ENCODE measurements around the gene COL4A5.

COL4A5 gene

DNA sequence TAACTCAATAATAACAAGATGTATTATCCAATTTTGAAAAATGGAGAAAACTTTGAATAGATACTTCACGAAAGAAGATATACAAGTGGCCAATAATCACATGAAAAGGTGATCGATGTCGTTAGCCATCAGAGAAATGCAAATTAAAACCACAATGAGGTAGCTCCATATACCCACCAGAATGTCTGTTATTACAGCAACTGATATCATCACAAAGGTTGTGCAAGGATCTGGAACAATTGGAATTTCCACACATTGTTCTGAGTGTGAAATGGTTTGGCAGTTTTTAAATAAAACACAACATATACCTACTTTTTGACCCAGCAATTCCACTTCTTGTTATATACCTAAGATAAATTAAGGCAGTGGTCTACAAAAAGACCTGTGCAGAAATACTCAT, 225.1 kb downstream of the COL4A5 start:
- no peak for DNase-seq

DNA sequence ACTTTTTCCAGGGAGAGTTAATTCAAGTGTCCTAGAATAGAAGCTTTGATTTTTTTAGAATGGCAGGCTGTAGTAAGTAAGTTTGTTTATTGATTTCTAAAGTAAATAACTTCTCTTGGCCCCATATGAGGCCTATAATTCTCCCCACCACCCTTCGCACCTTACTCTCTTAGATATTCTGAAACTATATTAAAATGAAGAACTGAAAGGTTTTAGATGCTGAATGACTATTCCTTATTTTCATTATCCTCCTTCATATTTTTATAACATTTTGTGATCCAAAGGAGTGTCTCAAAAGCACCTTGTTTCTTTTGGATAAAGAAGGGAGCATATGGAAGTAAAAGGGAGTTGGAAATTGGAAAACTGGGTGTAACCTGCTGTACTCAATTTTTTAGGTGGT, 226.5 kb downstream of the COL4A5 start:
- no peak for DNase-seq

DNA sequence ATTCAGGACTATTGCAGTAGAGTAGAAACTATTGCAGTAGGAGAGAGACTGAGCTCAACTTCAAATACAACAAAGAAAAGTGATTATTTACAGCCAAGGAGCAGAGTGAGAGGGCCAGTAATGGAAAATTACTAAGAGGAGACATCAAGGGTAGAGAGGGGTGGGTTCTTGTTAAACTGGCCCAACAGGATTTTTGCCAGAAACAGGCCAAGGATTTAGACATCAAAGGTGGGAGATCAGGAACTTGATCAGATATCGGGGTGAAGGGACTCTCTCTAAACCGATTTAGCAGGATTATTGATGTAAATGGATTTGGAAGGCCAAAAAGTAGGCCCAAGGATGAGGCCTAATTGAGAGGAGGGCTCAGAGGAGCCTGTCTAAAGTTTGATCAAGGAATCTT, 231.9 kb downstream of the COL4A5 start:
- DNase-seq, result no peak

DNA sequence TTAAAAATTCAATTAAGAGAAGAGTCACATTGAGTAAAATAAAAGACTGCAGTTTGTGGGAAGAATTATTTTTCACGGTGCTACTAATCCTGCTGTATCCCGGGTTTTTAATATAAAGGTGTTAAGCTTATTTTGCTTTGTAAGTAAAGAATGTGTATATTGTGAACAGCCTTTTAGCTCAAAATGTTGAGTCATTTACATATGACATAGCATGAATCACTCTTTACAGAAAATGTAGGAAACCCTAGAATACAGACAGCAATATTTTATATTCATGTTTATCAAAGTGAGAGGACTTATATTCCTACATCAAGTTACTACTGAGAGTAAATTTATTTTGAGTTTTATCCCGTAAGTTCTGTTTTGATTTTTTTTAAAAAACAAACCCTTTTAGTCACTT, 257.1 kb downstream of the COL4A5 start:
- no peak for DNase-seq

DNA sequence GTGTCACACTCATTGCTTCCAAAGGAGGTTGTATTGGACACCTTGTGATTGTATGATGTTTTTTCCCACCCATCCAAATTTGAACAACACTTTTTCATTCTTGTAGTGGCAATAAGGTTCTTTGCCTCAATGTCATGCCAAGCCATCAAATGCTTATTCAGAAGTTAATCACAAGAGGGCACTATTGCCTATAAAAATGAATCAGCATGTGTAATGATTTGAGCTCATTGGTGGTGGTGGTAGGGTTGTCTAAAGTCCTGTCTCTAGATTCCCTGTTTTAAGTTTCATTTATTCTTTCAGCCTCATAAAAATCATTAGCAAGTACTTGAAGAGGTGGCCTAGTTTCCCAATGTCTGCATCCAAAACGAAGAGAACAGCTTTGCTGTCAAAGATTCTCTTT, 259.7 kb downstream of the COL4A5 start:
- no peak for DNase-seq

DNA sequence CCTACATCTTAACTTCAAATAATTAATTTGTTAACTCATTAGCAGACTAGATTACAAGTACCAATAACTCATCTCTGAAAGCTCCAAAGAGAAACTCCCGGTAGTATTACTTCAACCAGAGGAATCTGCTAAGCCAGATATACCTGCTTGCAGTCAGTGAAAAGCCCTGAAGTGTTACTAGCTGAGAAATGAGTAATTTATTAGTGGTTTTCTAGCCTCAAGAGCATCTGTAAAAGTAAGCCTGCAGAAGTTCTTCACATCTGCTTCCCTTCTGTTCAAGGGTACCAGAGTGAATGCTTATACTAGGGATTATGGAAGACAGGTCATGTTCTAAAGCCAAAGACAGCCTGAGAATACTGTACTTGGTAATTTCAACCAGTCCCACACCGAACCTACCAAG, 262.0 kb downstream of the COL4A5 start:
- no peak for DNase-seq

DNA sequence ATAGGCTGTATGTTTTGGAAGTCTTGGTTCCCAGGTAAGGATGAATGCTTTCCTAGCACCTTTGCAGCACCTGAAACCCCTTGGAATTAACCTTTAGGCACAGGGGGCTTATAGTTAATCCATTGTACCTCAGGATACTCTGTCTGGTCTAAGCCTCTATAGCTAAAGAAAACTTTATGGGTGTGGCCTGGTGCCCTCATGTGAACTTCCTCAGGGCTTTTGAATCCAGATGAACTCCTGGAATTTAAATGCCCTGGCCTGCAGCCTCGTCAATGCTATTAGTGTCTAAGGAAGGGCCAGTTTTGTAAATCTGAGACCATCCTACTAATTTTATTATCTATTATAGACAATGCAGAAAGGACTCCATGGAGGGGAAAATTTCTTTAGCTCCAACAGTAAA, 262.9 kb downstream of the COL4A5 start:
- DNase-seq, result no peak

DNA sequence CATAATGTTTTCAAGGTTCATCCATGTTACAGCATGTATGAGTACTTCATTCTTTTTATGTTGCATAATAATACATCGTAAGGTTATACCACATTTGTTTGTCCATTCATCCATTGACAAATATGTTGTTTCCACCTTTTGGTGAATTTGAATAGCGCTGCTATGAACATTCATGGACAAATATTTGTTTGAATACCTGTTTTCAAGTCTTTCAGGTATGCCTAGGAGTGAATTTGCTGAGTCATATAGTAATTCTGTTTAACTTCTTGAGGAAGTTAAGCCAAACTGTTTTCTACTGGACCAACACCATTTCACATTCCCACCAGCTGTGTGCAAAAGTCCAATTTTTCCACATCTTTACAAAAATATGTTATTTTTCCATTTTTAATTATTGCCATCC, 265.2 kb downstream of the COL4A5 start:
- DNase-seq, result no peak

DNA sequence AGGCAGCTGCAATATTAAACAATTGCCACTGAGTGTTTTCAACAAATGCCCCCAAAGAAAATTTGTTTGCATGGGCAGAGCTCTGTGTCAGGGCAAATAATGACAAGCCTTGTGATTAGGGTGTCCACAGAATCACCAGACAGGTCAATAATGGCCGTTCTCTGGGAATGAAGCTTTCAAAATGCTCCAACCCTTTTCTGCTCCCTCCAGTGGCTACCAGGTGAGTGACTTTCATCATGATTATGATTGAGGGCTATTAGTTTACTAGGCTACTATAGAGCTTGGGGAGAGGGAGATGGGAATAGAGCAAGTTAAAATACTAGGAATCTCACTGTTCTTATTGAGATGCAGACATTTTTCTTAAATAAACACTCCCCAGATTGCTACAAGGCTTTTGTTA, 273.2 kb downstream of the COL4A5 start:
- no peak for DNase-seq

DNA sequence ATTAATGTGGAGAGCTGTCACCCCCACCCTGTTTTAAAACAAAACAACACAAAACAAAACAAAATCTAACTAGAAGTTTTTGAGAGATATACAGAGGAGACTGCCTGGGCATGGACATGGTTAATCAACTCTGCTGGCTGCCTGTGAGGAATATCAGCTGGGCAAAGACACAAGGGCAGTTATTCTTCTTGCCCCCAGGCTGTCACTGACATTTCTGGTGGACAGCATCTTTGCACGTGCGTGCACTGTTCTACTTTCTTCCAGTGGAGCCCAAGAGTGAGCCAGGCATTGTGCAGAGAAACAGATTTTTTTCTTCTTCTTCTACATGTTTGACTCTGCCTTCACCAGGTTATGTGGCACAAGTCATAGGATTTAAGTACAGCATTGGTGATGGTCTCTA, 282.9 kb downstream of the COL4A5 start:
- DNase-seq, result no peak

DNA sequence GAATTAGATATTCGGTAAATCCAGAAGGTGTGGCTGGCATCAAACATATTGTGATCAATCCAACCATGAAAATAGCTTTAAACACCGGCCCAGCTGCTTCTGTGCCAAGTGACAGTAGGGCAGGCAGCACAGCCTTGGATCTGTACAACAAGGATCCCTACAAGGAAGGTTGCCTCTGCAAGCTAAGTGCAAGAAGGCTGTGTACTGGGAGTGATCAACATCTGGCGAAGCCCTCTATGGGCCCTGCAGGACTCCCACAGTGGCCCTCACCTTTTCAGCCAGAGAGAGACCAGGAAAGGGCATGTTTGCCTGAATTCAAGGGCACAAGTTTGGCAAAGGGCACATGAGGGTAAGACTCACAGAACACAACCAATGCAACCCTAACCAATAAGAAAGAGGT, 287.1 kb downstream of the COL4A5 start:
- DNase-seq, result no peak

DNA sequence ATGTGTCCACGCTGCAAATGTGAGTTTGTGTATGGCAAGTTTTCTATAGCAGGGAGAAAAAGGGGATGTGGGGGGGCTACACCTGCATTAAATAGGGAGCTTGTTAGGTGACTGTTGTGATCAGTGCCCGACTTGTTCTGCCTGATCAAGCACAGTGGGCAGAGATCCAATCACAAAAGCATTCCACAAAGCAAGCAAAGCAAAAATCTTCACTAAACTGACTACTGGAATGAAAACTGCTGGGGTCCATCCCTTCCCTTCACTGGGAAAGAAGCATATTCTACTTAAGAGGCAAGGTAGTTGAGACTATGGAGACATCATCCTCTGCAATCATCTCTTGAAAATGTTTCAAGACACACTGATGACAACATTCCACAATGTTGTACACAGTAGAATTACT, 291.5 kb downstream of the COL4A5 start:
- no peak for DNase-seq

DNA sequence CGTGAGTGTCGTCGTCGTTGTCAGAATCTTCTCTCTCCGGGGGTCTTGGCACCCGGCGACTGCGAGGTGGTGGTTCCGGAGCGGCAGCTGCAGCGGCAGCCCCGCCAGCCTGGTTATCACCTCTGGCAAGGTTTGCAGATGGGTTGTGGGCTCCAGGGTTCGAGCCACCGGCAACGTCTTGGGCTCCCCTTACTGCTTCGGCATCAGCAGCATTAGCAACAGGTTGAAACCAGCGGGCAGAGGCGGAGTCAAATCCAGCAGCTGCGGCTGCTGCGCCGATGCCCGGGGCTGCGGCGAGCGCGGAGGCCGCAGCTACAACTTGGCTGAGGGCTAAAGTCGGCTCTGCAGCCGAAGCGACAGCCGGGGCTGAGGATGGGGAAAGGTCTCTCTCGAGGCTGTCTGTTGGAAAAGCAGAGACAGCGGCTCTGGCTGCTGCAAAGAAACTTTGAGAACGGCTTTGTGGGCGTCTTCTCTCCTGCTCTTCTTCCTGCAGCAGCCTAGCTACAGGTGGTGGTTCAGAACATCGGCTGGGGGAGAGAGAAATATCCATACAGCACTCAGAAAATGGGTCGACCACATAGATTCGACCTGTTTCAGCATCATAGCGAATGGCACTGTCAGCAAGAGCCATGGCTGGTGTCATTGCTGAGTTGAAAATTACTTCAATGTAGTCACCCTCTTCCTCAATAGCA, 293.1 kb downstream of the COL4A5 start:
- no peak for DNase-seq

DNA sequence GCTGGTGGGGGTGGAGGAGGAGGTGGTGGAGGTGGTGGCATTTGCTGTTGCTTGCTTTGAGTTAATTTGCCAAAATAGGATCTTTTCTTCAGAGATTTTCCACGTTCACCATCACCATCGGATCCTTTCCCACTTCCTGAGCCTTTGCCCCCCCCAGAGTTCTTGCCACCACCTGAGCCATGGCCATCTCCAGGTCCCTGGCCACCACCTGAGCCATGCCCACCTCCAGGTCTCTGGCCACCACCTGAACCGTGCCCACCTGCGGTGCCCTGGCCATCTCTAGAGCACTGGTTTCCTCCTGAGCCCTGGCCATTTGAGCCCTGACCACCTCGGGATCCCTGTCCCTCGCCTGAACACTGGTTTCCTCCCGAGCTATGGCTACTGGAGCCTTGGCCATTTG, 294.8 kb downstream of the COL4A5 start:
- no peak for DNase-seq

DNA sequence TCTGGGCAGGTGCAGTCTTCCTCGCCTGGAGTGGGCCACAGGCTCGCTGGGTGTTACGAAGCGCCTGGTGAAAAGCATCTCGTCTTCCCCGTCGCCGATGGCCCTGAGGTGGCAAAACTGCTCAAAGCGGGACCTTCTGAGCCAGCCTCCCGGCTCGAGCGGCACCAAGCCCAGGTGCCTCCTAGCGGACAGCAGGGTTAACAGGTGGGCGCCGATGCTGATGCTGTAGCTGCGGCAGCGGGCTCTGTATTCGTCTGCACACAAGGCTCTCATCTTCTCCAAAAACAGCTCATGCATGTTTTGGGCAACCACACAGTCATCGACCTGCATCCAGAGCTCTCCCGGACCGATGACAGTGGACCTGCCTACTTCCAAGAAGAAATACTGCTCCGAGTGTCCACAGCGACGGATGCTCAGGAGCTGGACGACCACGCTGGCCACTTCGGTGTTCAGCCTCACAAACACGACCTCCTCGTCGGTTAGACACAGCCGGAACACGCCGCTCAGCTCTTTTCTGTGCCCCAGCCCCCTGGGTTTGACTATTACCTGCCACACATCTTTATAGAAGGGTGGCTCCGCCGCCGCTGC, 295.5 kb downstream of the COL4A5 start:
- no peak for DNase-seq

DNA sequence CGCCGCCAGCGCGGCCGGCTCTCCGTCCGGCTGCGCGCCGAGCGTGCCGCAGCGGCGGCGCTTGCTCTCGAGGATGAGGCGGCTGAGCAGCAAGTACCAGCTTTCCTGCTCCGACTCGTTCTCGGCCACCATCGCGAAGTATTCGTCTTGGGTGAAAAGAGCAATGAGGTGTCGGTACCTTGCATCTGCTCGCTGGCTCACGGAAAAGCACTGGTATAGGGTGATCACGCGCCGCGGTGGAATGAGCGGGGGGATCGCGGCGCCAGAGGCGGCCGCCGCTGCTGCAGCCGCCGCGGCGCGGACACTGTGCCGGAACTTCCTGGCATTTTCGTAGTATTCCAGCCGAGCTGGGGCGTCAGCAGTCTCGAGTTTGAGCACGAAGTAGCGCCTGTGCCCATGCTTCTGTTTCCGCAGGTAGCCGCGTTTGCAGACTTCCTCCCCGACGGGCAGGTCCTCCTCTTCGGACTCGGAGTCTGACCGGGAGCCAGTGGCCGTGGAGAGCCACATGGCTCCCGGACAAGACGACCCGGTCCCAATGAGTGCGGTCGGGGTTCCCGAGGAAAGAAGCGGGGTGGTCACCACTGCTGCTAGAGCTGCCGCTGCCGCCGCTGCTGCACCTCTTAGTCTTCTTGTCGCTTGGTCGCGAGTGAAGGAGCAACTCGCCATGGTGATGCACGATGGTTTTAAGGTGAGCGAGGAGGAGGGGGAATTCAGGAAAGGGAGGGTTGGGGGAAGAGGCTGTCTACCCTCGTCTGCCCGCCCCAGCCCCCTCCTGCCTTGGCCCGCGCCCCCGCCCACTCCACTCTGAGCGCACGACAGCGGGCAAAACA, 296.3 kb downstream of the COL4A5 start:
- no peak for DNase-seq

DNA sequence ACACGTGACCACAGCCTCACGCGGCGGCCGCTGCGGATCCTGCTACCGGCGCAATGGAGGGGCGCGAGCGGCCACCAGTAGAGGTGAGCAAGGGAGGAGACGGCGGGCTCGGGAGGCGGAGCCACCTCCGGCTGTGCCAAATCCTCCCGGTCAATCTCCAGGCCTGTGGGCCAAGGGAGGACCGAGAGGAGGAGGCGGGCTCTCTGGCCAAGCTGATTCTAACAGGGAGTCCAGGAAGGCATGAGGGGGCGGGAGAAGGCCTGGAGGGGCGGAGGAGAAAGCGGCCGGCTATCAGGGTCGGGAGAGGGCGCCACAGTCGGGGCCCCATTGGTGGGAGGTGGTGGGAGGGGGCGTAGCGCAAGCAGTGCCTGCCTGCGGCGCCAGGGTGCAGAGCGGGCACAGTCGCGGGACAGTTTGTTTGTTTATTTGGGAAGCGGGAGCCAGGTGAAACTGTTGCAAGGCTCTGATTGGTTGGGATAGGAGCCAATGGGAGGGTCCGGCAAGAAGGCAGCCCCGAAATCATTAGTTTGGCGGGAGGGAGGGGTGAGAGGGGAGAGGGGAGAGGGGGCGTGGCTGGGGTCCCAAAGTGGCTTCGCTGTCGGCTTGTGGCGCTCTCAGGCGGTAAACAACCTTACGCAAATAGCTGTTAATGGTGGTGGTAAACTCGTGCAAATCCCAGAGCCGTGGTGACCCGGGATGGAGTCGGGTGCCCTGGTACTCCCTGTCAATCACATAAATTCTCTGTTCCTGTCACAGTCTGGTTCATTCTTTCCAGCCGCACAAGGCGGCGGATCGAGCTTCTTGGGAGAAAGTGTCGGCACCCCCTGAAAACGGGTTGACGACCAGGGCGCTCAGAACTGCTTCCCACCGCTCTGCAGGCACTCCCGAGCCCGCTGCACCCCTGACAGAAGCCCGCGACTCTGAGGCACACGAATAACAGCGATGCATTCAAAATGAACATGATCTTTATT, 297.2 kb downstream of the COL4A5 start, which contains the start of gene IRS4:
Gene IRS4 (minus strand): TSS at position 55 of the 971 bp plus-strand sequence.
- DNase-seq, result no peak

DNA sequence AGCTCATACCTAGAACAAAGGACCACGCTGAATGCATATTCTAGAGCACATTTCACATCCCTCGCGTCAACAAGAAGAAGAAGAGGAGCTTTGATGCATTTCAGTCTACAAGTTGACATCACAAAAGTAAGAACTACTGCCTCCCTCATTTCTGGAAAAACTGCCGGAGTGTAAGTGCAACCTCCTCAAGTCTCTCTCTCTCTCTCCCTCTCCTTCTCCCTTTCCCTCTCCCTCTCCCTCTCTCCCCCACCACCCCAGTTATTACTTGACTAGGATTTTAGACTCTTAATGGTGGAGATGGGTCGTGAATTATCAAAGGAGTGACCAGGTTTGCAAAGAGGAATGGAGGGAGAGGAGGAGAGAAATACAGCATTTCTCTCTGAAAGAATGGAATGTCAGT, 298.1 kb downstream of the COL4A5 start:
- DNase-seq, result no peak

DNA sequence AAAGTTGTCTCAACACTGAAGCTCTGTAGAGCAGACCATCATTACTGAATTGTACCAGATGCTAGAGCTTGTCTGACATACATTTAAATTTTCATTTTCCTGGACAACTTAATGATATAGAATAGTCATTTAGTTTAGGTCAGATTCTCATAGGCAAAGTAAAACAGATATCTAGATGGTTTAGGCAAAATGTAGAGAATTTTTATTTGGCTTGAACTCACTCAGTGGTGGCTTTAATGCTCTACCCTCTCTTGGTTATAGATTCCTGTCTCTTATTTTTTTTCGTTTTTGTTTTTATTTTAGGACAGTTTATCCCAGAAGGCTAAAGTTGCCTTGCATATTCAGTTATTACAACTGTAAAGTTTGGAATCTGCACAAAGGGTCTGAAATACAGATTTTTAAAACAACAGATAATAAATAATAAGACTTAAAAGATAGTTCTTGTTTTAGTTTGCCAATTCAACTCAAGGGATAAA, 300.7 kb downstream of the COL4A5 start:
- no peak for DNase-seq
